Neuron (in vitro differentiated cells): ENCODE results near the gene ARGLU1.

ENCODE experiments used
- H2AFZ ChIP-seq: one replicate; pipeline ENCODE4 v1.6.1; 2013; ENCODE audit warnings: low read depth, mild to moderate bottlenecking, inconsistent platforms, low read length, moderate library complexity
- H3K27me3 ChIP-seq: one replicate; pipeline ENCODE4 v1.6.1; 2013; ENCODE audit warnings: low read length; ENCODE audit not compliant: insufficient read depth
- H3K36me3 ChIP-seq: one replicate; pipeline ENCODE4 v1.6.1; 2013; ENCODE audit warnings: low read length; ENCODE audit not compliant: insufficient read depth
- H3K4me1 ChIP-seq: one replicate; pipeline ENCODE4 v1.6.1; 2013; ENCODE audit warnings: low read length; ENCODE audit not compliant: insufficient read depth
- H3K4me3 ChIP-seq: 2 replicates; pipeline ENCODE4 v1.5.1; 2013; ENCODE audit warnings: mild to moderate bottlenecking, low read length, moderate library complexity
- H3K9me3 ChIP-seq: one replicate; pipeline ENCODE4 v1.6.1; 2013; ENCODE audit warnings: low read length

Gene ARGLU1

DNA sequence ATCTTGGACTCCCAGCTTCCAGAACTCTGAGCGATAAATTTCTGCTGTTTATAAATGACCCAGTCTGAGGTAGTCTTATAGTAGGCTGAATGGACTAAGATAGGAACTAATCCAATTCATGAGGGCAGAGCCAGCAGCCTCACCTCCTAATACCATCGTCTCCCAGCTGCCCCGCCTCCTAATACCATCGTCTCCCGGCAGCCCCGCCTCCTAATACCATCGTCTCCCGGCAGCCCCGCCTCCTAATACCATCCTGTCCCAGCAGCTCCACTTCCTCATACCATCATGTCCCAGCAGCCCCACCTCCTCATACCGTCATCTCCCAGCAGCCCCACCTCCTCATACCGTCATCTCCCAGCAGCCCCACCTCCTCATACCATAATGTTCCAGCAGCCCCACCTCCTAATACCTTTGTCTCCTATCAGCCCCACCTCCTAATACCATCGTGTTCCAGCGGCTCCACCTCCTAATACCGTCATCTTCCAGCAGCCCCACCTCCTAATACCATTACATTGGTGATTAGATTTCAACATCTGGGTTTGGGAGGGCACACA lies 2.4 kb upstream of the ARGLU1 start:
- Histone ChIP-seq H3K27me3 (no peaks in the 10 kb centered on the region), H3K36me3 (no peaks in the 10 kb centered on the region), H3K4me3 (no peak overlapping the region), H2AFZ (no peak overlapping the region), H3K9me3 (no peaks in the 10 kb centered on the region), H3K4me1 (peaks cover 13% of the 10 kb centered on the region)

DNA sequence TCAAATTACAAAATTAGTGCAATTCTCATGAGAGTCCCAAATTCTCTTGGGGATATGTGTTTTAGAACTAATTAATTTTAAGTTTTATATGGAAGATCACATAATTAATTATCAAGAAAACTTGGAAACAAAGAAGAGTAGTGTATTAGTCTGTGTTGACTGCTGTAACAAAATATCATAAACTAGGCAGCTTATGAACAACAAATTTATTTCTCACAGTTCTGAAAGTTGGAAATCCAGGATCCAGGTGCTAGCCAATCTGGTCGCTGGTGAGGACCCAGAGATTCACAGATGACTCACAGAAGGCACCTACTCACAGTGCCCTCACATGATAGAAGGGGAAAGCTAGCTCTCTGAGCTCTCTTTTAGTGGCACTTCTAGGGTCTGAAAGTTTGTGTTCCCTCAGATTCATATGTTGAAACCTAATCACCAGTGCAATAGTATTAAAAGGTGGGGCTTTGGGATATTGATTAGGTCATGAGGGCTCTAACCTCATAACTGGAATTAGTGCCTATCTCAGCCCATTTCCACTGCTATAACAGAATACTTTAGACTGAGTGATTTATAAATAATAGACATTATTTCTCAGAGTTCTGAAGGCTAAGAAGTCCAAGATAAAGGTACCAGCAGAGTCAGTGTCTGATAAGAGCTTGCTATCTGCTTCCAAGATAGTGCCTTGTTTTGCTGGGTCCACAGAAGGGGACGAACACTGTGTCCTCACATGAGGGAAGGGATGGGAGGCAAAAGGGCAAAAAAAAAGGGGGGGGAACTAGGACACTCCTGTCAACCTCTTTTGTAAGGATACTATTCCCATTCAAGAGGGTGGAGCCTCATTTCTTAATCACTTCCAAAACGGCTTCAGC lies 1.5 kb upstream of the ARGLU1 start:
- peaks cover 22% of the 10 kb centered on the region for H3K4me1 ChIP-seq
- H3K36me3 ChIP-seq: no peaks in the 10 kb centered on the region
- no peak overlapping the region for H2AFZ ChIP-seq
- no peaks in the 10 kb centered on the region for H3K9me3 ChIP-seq
- no peaks in the 10 kb centered on the region for H3K27me3 ChIP-seq
- no peak overlapping the region for H3K4me3 ChIP-seq

DNA sequence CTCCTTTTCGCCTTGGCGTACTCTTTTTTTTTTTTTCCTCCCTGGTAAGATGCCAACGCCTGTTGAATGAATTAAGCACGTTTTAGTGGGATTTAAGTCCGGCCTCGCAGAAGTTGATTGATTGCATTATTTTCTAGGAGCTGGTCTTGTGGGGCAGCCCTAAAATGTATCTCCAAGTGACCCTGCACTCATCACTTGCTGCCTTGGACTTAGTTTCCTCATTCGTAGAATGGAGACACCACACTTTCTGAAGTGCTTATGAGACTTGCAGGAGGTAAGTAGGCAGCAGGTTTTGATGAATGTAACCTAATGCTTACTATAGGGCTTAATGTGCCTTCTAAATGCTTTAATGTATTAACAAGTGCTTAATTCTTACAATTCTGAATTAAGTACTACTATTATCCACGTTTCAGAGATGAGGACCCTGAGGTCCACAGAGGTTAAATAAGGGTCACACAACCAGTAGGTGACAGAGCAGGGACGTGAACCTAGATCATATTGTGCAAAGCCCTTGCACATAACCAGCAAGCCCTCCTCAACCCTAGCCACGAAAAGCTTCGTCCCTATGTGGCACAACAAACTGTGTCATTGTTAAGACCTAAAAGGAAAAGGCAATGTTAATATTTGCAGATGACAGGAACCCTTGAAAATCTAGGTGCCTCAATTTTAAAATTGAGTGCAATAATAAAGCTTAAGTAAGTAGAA lies 514 bp upstream of the ARGLU1 start:
- no peaks in the 10 kb centered on the region for H3K36me3 ChIP-seq

GRCh38 chr13:106566641-106567473 lies 1.1 kb downstream of the ARGLU1 start:
- Histone ChIP-seq H3K9me3 (no peaks in the 10 kb centered on the region), H3K4me3 (peak overlapping the region; percentile 94), H3K4me1 (peaks cover 33% of the 10 kb centered on the region), H2AFZ (no peak overlapping the region), H3K36me3 (no peaks in the 10 kb centered on the region), H3K27me3 (no peaks in the 10 kb centered on the region)

More for the DNA sequence above, 514 bp upstream of the ARGLU1 start:
- H3K9me3 ChIP-seq: no peaks in the 10 kb centered on the region
- H2AFZ ChIP-seq: peak overlapping the region; percentile 86
- peak overlapping the region; percentile 94 for H3K4me3 ChIP-seq
- peaks cover 27% of the 10 kb centered on the region for H3K4me1 ChIP-seq
- H3K27me3 ChIP-seq: no peaks in the 10 kb centered on the region

DNA sequence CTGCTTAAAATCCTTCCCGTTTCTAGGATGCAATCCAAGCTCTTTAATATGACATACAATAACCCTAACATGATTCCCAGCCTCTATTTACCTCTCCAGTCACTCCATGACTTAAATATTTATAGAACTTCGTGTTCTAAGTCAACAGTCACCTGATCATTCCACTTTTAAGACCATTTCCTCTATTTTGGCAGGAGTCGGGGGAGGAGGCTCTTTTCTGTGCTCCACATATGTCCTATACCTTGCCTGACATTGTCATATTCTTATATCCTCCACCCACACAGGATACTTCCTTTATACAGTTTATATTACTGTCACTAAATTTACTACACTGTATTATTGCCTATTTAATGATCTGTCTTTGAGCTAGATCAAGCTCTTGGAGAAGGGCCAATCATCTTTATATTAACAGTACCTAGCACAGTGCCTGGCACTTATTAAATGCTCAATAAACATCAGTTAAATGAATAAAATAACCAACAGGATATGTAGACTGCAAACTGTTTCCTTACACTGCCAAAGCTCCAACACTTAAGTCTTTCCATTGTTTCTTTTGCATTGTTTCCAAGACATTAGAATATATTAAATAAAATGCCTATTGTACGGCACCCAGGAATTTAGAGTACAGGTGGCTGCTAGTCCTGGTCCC lies 2.7 kb downstream of the ARGLU1 start:
- Histone ChIP-seq H3K4me1 (peaks cover 45% of the 10 kb centered on the region), H3K27me3 (no peaks in the 10 kb centered on the region), H2AFZ (no peak overlapping the region), H3K36me3 (no peaks in the 10 kb centered on the region), H3K4me3 (peak overlapping the region; percentile 94), H3K9me3 (no peaks in the 10 kb centered on the region)

GRCh38 chr13:106562301-106562700 lies 5.6 kb downstream of the ARGLU1 start:
- H3K4me1 ChIP-seq: peaks cover 42% of the 10 kb centered on the region
- no peaks in the 10 kb centered on the region for H3K27me3 ChIP-seq
- no peak overlapping the region for H3K4me3 ChIP-seq
- no peak overlapping the region for H2AFZ ChIP-seq
- peaks cover 23% of the 10 kb centered on the region for H3K36me3 ChIP-seq
- no peaks in the 10 kb centered on the region for H3K9me3 ChIP-seq

GRCh38 chr13:106561551-106562170 lies 6.3 kb downstream of the ARGLU1 start:
- H3K4me3 ChIP-seq: no peak overlapping the region
- peaks cover 42% of the 10 kb centered on the region for H3K4me1 ChIP-seq
- peaks cover 30% of the 10 kb centered on the region for H3K36me3 ChIP-seq

DNA sequence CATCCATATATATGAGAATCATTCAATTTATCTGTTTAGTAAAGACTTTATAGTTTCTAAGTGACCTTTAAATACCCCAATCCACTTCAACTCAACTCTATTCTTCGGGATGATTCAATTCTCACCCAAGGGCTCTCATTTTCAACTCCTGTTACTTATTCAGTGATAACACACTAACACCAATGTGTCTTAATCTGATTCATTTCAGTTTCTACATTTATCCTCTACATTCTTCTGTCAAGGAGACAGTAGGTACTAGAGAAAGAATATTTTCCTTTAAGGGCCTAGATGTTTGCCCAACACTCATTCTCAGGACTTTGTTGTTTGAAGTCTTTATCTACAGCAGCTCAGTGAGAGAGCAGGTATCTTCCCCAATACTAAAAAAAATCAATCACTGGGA lies 7.1 kb downstream of the ARGLU1 start:
- Histone ChIP-seq H3K9me3 (peaks cover 2% of the 10 kb centered on the region), H2AFZ (no peak overlapping the region), H3K27me3 (no peaks in the 10 kb centered on the region), H3K36me3 (peaks cover 38% of the 10 kb centered on the region), H3K4me3 (no peak overlapping the region), H3K4me1 (peaks cover 37% of the 10 kb centered on the region)

More at GRCh38 chr13:106561551-106562170, 6.3 kb downstream of the ARGLU1 start:
- no peaks in the 10 kb centered on the region for H3K27me3 ChIP-seq
- H2AFZ ChIP-seq: no peak overlapping the region
- H3K9me3 ChIP-seq: peaks cover 1% of the 10 kb centered on the region

GRCh38 chr13:106558527-106558926 lies 9.4 kb downstream of the ARGLU1 start:
- H3K4me1 ChIP-seq: peaks cover 19% of the 10 kb centered on the region
- no peaks in the 10 kb centered on the region for H3K27me3 ChIP-seq
- peaks cover 61% of the 10 kb centered on the region for H3K36me3 ChIP-seq
- H3K9me3 ChIP-seq: peaks cover 5% of the 10 kb centered on the region
- no peak overlapping the region for H2AFZ ChIP-seq
- no peak overlapping the region for H3K4me3 ChIP-seq

DNA sequence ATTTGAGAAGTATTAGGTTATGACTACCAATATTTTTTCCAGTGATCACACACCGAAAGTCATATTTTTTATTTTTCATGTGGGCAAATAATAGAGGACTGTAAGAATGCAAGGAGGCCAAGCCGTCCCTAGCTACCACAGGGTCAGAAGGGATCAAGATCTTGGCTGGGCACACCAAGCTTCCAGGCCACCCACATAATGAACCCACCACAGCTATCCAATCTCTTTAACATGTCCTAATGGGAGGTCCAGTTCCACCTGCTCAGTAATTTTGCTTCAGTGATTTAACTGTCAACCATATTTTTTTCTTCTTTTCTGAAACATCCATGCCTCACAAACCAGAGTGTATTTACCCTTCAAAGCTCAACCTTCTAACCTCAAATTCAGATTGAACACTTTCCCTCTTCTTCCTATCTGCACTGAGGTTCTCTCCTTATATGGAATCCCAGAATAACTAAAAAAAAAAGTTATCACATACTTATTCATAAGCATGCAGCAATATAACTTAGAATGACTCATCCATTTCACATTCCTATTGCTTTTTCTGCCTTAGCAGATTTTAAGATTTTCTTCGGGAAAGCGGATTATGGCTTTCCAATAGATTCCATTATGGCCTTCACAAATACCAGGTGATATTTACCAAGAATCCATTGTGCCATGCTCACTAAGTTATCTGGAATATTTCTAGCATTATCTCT lies 12.2 kb downstream of the ARGLU1 start:
- no peaks in the 10 kb centered on the region for H3K27me3 ChIP-seq
- H3K4me1 ChIP-seq: peaks cover 2% of the 10 kb centered on the region
- H2AFZ ChIP-seq: no peak overlapping the region
- peaks cover 5% of the 10 kb centered on the region for H3K9me3 ChIP-seq
- no peak overlapping the region for H3K4me3 ChIP-seq
- peaks cover 84% of the 10 kb centered on the region for H3K36me3 ChIP-seq

DNA sequence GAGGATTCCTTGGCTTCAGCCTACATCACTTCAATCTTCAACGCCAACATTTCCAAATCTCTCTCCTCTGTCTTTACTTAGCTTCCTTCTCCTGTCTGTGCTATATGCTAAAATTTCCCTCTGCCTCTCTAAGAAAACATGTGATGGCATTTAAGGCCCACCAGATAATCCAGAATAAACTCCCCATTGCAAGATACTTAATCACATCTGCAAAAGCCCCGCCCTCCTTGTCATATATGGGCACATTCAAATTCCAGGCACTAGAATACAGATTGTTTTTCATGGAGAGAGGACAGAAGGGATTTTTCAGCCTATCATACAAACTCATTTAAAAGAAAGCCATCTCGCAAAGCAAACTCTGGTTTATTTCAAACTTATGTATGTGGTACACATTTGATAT lies 16.2 kb downstream of the ARGLU1 start:
- Histone ChIP-seq H3K36me3 (peaks cover 88% of the 10 kb centered on the region), H3K9me3 (peaks cover 6% of the 10 kb centered on the region), H2AFZ (no peak overlapping the region), H3K4me3 (no peak overlapping the region), H3K27me3 (no peaks in the 10 kb centered on the region), H3K4me1 (no peaks in the 10 kb centered on the region)
